Sigmoid colon (tissue), 7 donors: ENCODE results near the gene TUBB1. TPM values are rescaled to one million over a fixed set of nuclear protein-coding genes. Genes with fewer than 3 reads are reported as not detected.

ENCODE experiments used
- DNase-seq: peaks from one replicate; pipeline ENCODE4 v3.0.0-alpha.2; 2019
- H3K27ac ChIP-seq, 4 donors: fragments of 200-600 bp; sonication (generic); one replicate each; pipeline ENCODE4 v1.5.1; 2016 to 2019; ENCODE audit warnings: mild to moderate bottlenecking in 1 of 4
- H3K27me3 ChIP-seq, 3 donors: fragments of 200-600 bp; sonication (generic); one replicate each; pipeline ENCODE4 v1.5.1; 2019; ENCODE audit warnings: mild to moderate bottlenecking in 1 of 3
- H3K36me3 ChIP-seq, 4 donors: fragments of 200-600 bp; sonication (generic); one replicate each; pipeline ENCODE4 v1.5.1; 2016 to 2019
- H3K4me1 ChIP-seq, 4 donors: fragments of 200-600 bp; sonication (generic); one replicate each; pipeline ENCODE4 v1.5.1; 2017 to 2019
- H3K4me3 ChIP-seq, 4 donors: fragments of 200-600 bp; sonication (generic); one replicate each; pipeline ENCODE4 v1.5.1; 2017 to 2019; ENCODE audit warnings: mild to moderate bottlenecking in 2 of 4, moderate library complexity in 1 of 4
- H3K9me3 ChIP-seq, 4 donors: fragments of 200-600 bp in 3 of 4; sonication (generic) in 3 of 4; one replicate each; pipeline versions ENCODE4 v1.5.1 to v1.6.1; 2013 to 2019
- EP300 ChIP-seq, 4 donors: sonication (generic); formaldehyde crosslinking; IDR thresholded peaks; one replicate each; pipeline ENCODE4 v1.6.1; 2017; ENCODE audit warnings: antibody characterized with exemption in 4 of 4
- POLR2A ChIP-seq, 2 donors: fragments of 450-650 bp; IDR thresholded peaks; one replicate each; pipeline ENCODE4 v1.6.1; 2016; ENCODE audit warnings: antibody characterized with exemption in 2 of 2, mild to moderate bottlenecking in 2 of 2, moderate library complexity in 2 of 2
- POLR2AphosphoS5 ChIP-seq, 4 donors: sonication (generic); formaldehyde crosslinking; IDR thresholded peaks; one replicate each; pipeline ENCODE4 v1.6.1; 2017; ENCODE audit warnings: antibody characterized with exemption in 4 of 4
- WGBS, 2 donors: extraction: QIAGEN DNeasy Blood & Tissue Kit; methylation state at CpG; one replicate each; pipeline ENCODE4 v1.1.7; 2013; 5-methylcytosine and 5-hydroxymethylcytosine counted together
- intact Hi-C: fragments of 100-400 bp; cut with DNase I; formaldehyde crosslinking; loops from one replicate; pipeline ENCODE4 v1.15.1; 2023
- polyA plus RNA-seq, 3 donors: library from polyadenylated mRNA; stranded (reverse); fragments of 200-250 nt; gene quantifications; one replicate each; pipeline ENCODE4 v1.2.3, GENCODE V29; 2013
- total RNA-seq, 4 donors: library from RNA; depleted of rRNA; stranded (reverse); fragments of >200 nt; gene quantifications; one replicate each; pipeline ENCODE4 v1.1.0, GENCODE V29; 2016
- TF ChIP-seq, protein P1 (sequence below), 4 experiments: fragments of 450-650 bp in 3 of 4; fragments of 200-600 bp in 1 of 4; IDR thresholded peaks; one replicate each; pipeline ENCODE4 v1.5.1; 2016 to 2019; ENCODE audit warnings: antibody characterized with exemption in 4 of 4, mild to moderate bottlenecking in 3 of 4, moderate library complexity in 2 of 4
- donor health status: healthy with polysubstance abuse.
- donor health status: Bipolar disorder and iron deficiency.
- donor health status: healthy.

Gene TUBB1
- total and polyA plus RNA-seq, 7 donors = 0.03 to 0.60 (median 0.15) TPM; not detected in 3

DNA sequence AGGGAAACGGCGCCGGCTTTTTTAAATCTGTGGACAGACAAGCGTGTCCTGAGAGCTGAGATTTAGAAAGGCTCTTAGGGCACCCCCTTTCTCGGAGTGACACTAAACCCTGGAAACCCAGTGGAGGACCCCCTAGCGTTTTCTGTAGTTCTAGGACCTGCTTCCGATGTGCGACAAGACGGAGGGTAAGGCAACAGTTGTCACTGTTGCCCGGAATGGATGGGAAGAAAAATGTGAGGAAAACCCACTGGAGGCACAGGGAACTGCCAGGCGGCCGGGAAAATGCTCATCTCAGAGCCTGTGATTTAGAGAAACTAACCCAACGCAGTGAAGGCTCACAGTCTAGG lies 13.5 kb downstream of the TUBB1 start:
- H3K27me3 ChIP-seq = no peaks in the 10 kb centered on the region
- peak overlapping the region; percentile 60 to 82 (median 79) for H3K4me3 ChIP-seq
- intact Hi-C loops = loop anchor here (1.0 to 5.0 kb wide), 4 partner anchors 10 to 140 kb away; partner anchors contain the start of genes CTSZ, NELFCD and PRELID3B
- H3K4me1 ChIP-seq = peaks cover 0 to 46% (median 42%) of the 10 kb centered on the region in 4 donors
- H3K36me3 ChIP-seq = peaks cover 11 to 66% (median 26%) of the 10 kb centered on the region in 4 donors
- TF ChIP-seq EP300 (IDR thresholded peaks at IDR 0.05) (no peak), POLR2AphosphoS5 (IDR thresholded peaks at IDR 0.05) (no peak)
- TF ChIP-seq, protein P1, sequence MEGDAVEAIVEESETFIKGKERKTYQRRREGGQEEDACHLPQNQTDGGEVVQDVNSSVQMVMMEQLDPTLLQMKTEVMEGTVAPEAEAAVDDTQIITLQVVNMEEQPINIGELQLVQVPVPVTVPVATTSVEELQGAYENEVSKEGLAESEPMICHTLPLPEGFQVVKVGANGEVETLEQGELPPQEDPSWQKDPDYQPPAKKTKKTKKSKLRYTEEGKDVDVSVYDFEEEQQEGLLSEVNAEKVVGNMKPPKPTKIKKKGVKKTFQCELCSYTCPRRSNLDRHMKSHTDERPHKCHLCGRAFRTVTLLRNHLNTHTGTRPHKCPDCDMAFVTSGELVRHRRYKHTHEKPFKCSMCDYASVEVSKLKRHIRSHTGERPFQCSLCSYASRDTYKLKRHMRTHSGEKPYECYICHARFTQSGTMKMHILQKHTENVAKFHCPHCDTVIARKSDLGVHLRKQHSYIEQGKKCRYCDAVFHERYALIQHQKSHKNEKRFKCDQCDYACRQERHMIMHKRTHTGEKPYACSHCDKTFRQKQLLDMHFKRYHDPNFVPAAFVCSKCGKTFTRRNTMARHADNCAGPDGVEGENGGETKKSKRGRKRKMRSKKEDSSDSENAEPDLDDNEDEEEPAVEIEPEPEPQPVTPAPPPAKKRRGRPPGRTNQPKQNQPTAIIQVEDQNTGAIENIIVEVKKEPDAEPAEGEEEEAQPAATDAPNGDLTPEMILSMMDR (IDR thresholded peaks at IDR 0.05) = peak; percentile 26 to 43 (median 34)
- H3K9me3 ChIP-seq = no peaks in the 10 kb centered on the region
- H3K27ac ChIP-seq = peak overlapping the region; percentile 88 to 94 (median 92)
- DNase-seq = no peak
- WGBS, 2 donors = 1 to 4% methylated on average over 13 of the region's 13 CpGs

DNA sequence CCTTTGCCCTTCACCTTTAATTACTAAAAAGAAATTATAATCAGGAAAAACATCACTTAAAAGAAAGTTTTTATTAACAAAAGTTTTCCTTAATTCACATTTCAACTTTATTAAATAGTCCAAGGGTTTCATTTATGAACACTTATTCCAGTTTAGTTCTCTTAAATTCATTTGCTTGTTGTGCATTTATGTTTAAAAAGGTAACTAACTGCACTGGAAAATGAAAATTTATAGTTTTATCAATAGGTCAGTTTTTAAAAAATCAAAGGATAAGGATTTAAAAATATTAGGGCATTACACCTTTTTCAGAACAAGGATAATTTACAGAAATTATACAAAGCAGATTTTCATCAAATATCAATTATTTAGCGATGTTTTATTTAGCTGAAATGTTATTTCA lies 13.9 kb downstream of the TUBB1 start:
- peak overlapping the region in 3 of 4 donors; percentile 77 to 82 (median 81) for H3K4me3 ChIP-seq
- WGBS, 2 donors = 99 to 100% methylated on average over 1 of the region's 1 CpG
- no peak for DNase-seq
- no peaks in the 10 kb centered on the region for H3K27me3 ChIP-seq
- no peaks in the 10 kb centered on the region for H3K9me3 ChIP-seq
- peaks cover 11 to 66% (median 28%) of the 10 kb centered on the region in 4 donors for H3K36me3 ChIP-seq
- H3K4me1 ChIP-seq = peaks cover 0 to 42% (median 38%) of the 10 kb centered on the region in 4 donors
- TF ChIP-seq POLR2AphosphoS5 (IDR thresholded peaks at IDR 0.05) = no peak
- TF ChIP-seq, protein P1 (IDR thresholded peaks at IDR 0.05) = peak in 1 of 4 experiments; percentile 3
- intact Hi-C loops = loop anchor here (2.0 to 5.0 kb wide), 3 partner anchors 26 to 140 kb away; partner anchors contain the start of genes CTSZ and NELFCD
- peak overlapping the region; percentile 88 to 94 (median 92) for H3K27ac ChIP-seq

DNA sequence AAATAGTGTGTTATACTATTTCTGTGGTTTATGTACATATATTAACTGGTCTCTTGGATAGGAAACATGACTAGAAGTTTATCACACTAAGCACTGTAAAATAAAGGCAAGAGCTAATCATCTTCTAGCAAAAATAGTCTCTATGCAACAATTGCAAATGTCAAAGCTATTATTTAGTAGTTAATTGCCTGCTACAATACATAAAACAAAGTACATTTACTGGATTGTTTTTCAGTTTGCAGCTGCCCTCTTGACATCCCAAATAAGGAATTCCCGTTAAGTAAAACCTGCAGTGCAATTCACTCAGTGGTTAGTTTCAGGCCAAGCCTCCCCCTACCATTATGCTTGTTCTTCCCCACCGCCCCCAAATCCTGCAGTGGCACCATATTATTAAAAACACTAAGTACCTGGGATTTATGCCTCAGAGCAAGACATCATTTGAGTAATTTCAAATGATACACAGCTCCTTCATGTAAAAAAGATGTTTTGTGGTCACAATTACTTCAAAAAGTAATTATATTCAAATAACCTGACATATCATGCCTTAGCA lies 14.5 kb downstream of the TUBB1 start:
- H3K36me3 ChIP-seq = peaks cover 11 to 63% (median 29%) of the 10 kb centered on the region in 4 donors
- intact Hi-C loops = loop anchor here (2.0 to 5.0 kb wide), 3 partner anchors 27 to 141 kb away; partner anchors contain the start of genes CTSZ and NELFCD

DNA sequence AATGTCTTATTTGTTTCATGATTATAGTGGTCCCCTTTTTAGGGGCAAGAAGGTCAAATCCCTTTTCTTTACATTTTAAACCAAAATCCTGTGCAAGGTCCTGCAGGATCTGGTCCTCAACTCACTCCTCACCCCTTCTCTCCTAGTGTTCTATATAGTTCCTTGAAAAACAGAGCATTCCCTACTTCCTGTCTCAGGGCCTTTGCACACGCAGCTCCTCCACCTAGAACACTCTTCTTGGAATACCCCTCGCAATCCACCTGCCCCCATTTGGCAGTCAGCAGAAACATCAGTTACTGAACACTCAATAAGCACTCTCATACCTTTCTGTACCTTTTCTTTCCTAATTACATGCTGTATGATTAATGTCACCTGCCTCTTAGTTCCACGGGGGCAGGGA lies 16.2 kb downstream of the TUBB1 start:
- Histone ChIP-seq H3K4me1 (peaks cover 0 to 34% (median 26%) of the 10 kb centered on the region in 4 donors), H3K36me3 (peaks cover 11 to 49% (median 20%) of the 10 kb centered on the region in 4 donors), H3K4me3 (no peak overlapping the region), H3K27ac (no peak overlapping the region), H3K27me3 (no peaks in the 10 kb centered on the region), H3K9me3 (no peaks in the 10 kb centered on the region)
- no peak for DNase-seq
- TF ChIP-seq, protein P1 (IDR thresholded peaks at IDR 0.05) = no peak
- TF ChIP-seq EP300 (IDR thresholded peaks at IDR 0.05) = no peak
- no peak for TF ChIP-seq POLR2AphosphoS5 (IDR thresholded peaks at IDR 0.05)
- no peak for TF ChIP-seq POLR2A (IDR thresholded peaks at IDR 0.05)
- intact Hi-C loops = no loop called here
- 95 to 99% methylated on average over 3 of the region's 3 CpGs for WGBS, 2 donors

More for the DNA sequence above, 14.5 kb downstream of the TUBB1 start:
- 76 to 87% methylated on average over 2 of the region's 2 CpGs for WGBS, 2 donors
- no peaks in the 10 kb centered on the region for H3K27me3 ChIP-seq
- no peaks in the 10 kb centered on the region for H3K9me3 ChIP-seq
- peaks cover 0 to 36% (median 32%) of the 10 kb centered on the region in 4 donors for H3K4me1 ChIP-seq
- no peak overlapping the region for H3K27ac ChIP-seq
- H3K4me3 ChIP-seq = no peak overlapping the region
- no peak for DNase-seq
- TF ChIP-seq POLR2AphosphoS5 (IDR thresholded peaks at IDR 0.05) = no peak
- no peak for TF ChIP-seq EP300 (IDR thresholded peaks at IDR 0.05)
- TF ChIP-seq POLR2A (IDR thresholded peaks at IDR 0.05) = no peak
- TF ChIP-seq, protein P1 (IDR thresholded peaks at IDR 0.05) = no peak
